K562 (cell line): Measurements from ENCODE around the gene CFAP97D1.

Experiments used
- JUND ChIP-seq, 2 experiments: IDR thresholded peaks; 2 replicates in 1 of 2; 3 replicates in 1 of 2; pipeline ENCODE4 v1.6.1; 2011; ENCODE audit warnings: borderline replicate concordance in 2 of 2, low read depth in 2 of 2, low read length in 2 of 2, improper control_type of control experiment in 1 of 2, missing biosample characterization in 1 of 2, missing genetic modification characterization in 1 of 2, missing genetic modification reagents in 1 of 2
- PHB2 ChIP-seq: fragments of 450-650 bp; IDR thresholded peaks from 2 replicates; pipeline ENCODE4 v1.6.1; 2017; ENCODE audit warnings: low read depth

DNA sequence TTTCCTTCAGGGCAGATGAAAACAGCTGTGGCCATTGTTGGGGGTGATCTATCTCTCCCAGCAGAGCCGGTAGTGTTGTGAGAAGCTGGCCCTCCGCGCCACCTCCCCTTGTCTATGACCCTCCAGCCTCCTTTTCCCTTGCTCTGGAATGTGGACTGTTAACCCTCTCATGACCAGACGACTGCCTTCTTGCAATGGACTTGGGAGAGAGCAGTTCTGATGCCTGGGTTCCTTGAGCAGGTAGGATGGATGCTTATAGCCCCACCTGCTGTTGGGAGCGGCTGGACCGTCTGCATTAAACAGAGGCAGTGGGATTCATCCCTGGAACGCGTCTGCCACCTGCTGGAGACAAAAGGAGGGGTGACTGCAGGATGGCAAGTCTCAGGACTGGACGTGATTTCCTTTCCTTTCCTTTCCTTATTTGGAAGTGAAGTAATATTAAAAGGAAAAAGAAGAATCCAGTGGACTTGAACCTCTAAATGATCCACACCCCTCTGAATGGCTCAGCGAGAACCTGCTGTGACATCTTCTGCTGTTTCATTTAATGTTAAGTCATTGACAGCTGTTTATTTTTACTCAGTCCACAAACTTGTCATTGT is 19.9 kb upstream of the CFAP97D1 start:
- no peak for TF ChIP-seq PHB2
- TF ChIP-seq JUND (IDR thresholded peaks at IDR 0.05; ENCODE audit: borderline replicate concordance, low read depth, low read length) = peak; percentile 73
- no peak; the same call in 2 of the 3 replicates for TF ChIP-seq JUND (tag; IDR thresholded peaks at IDR 0.05; ENCODE audit: borderline replicate concordance, low read depth, low read length)
